Effector memory CD4-positive, alpha-beta T cell (primary cell): ENCODE data around the gene ANKRD28.

Experiments
- DNase-seq, 3 donors: peaks; one replicate each; pipeline ENCODE4 v3.0.0-alpha.2; 2020
- H3K27ac ChIP-seq: 2 replicates; pipeline ENCODE4 v1.7.0; 2013; ENCODE audit warnings: mild to moderate bottlenecking, low read length, moderate library complexity; ENCODE audit not compliant: insufficient read depth, poor library complexity, severe bottlenecking
- H3K27me3 ChIP-seq: replicated peaks from 2 replicates; pipeline ENCODE4 v1.7.0; 2013; ENCODE audit warnings: mild to moderate bottlenecking, low read length; ENCODE audit not compliant: insufficient read depth, control insufficient read depth, poor library complexity, severe bottlenecking
- H3K36me3 ChIP-seq: 2 replicates; pipeline ENCODE4 v1.7.0; 2013; ENCODE audit warnings: mild to moderate bottlenecking, low read length, moderate library complexity; ENCODE audit not compliant: control insufficient read depth, insufficient read depth
- H3K4me1 ChIP-seq: 2 replicates; pipeline ENCODE4 v1.7.0; 2013; ENCODE audit warnings: low read length, mild to moderate bottlenecking; ENCODE audit not compliant: control insufficient read depth, insufficient read depth, poor library complexity, severe bottlenecking
- H3K4me3 ChIP-seq: 2 replicates; pipeline ENCODE4 v1.7.0; 2013; ENCODE audit warnings: low read length, low read depth, mild to moderate bottlenecking; ENCODE audit not compliant: insufficient read depth, poor library complexity, severe bottlenecking
- H3K9me3 ChIP-seq: 2 replicates; pipeline ENCODE4 v1.7.0; 2013; ENCODE audit warnings: mild to moderate bottlenecking, low read length, moderate library complexity; ENCODE audit not compliant: control insufficient read depth

ANKRD28 gene

GRCh38 chr3:15795651-15796308 lies 2.0 kb downstream of the ANKRD28 start:
- Histone ChIP-seq H3K4me3 (peak overlapping the region; percentile 44), H3K27me3 (no peaks in the 10 kb centered on the region), H3K4me1 (peaks cover 45% of the 10 kb centered on the region), H3K27ac (peak overlapping the region; percentile 79), H3K36me3 (no peaks in the 10 kb centered on the region), H3K9me3 (no peaks in the 10 kb centered on the region)
- DNase-seq: peak in 1 of 3 donors; percentile 24

GRCh38 chr3:15794842-15795650 lies 2.7 kb downstream of the ANKRD28 start:
- Histone ChIP-seq H3K36me3 (no peaks in the 10 kb centered on the region), H3K27ac (peak overlapping the region; percentile 79), H3K27me3 (no peaks in the 10 kb centered on the region), H3K9me3 (no peaks in the 10 kb centered on the region), H3K4me1 (peaks cover 37% of the 10 kb centered on the region), H3K4me3 (no peak overlapping the region)
- no peak for DNase-seq

GRCh38 chr3:15794303-15794771 lies 3.4 kb downstream of the ANKRD28 start:
- Histone ChIP-seq H3K4me1 (peaks cover 30% of the 10 kb centered on the region), H3K4me3 (no peak overlapping the region), H3K36me3 (no peaks in the 10 kb centered on the region), H3K9me3 (no peaks in the 10 kb centered on the region), H3K27ac (peak overlapping the region; percentile 79), H3K27me3 (no peaks in the 10 kb centered on the region)
- DNase-seq: peak in 2 of 3 donors; percentile 8 to 34

GRCh38 chr3:15791525-15791924 lies 6.3 kb downstream of the ANKRD28 start:
- H3K4me1 ChIP-seq: peaks cover 9% of the 10 kb centered on the region
- H3K9me3 ChIP-seq: no peaks in the 10 kb centered on the region
- H3K27me3 ChIP-seq: no peaks in the 10 kb centered on the region
- no peaks in the 10 kb centered on the region for H3K36me3 ChIP-seq
- DNase-seq: no peak
- peak overlapping the region; percentile 4 for H3K4me3 ChIP-seq
- H3K27ac ChIP-seq: no peak overlapping the region

GRCh38 chr3:15787941-15788340 lies 9.8 kb downstream of the ANKRD28 start:
- no peak overlapping the region for H3K4me3 ChIP-seq
- H3K4me1 ChIP-seq: peaks cover 7% of the 10 kb centered on the region
- no peaks in the 10 kb centered on the region for H3K27me3 ChIP-seq
- no peaks in the 10 kb centered on the region for H3K36me3 ChIP-seq
- H3K9me3 ChIP-seq: no peaks in the 10 kb centered on the region
- H3K27ac ChIP-seq: no peak overlapping the region
- no peak for DNase-seq

- Histone ChIP-seq H3K4me3 (no peak overlapping the region), H3K9me3 (no peaks in the 10 kb centered on the region), H3K4me1 (peaks cover 7% of the 10 kb centered on the region), H3K27me3 (no peaks in the 10 kb centered on the region), H3K27ac (no peak overlapping the region), H3K36me3 (no peaks in the 10 kb centered on the region)
- no peak for DNase-seq
Observed at GRCh38 chr3:15787526-15787925, 10.3 kb downstream of the ANKRD28 start.

GRCh38 chr3:15783361-15783969 lies 14.3 kb downstream of the ANKRD28 start:
- DNase-seq: no peak
- Histone ChIP-seq H3K27ac (no peak overlapping the region), H3K27me3 (no peaks in the 10 kb centered on the region), H3K9me3 (no peaks in the 10 kb centered on the region), H3K4me1 (no peaks in the 10 kb centered on the region), H3K4me3 (no peak overlapping the region), H3K36me3 (no peaks in the 10 kb centered on the region)

GRCh38 chr3:15782429-15782828 lies 15.3 kb downstream of the ANKRD28 start:
- H3K27me3 ChIP-seq: no peaks in the 10 kb centered on the region
- no peak overlapping the region for H3K4me3 ChIP-seq
- DNase-seq: no peak
- no peaks in the 10 kb centered on the region for H3K36me3 ChIP-seq
- H3K27ac ChIP-seq: no peak overlapping the region
- H3K4me1 ChIP-seq: no peaks in the 10 kb centered on the region
- H3K9me3 ChIP-seq: no peaks in the 10 kb centered on the region

- no peak for DNase-seq
- no peak overlapping the region for H3K27ac ChIP-seq
- no peaks in the 10 kb centered on the region for H3K9me3 ChIP-seq
- no peaks in the 10 kb centered on the region for H3K36me3 ChIP-seq
- H3K4me3 ChIP-seq: no peak overlapping the region
- H3K27me3 ChIP-seq: no peaks in the 10 kb centered on the region
- H3K4me1 ChIP-seq: peaks cover 1% of the 10 kb centered on the region
Observed at GRCh38 chr3:15781637-15782402, 16.0 kb downstream of the ANKRD28 start.
